K562 (cell line): Measurements from ENCODE around the gene LAMA1. TPM values are rescaled to one million over a fixed set of nuclear protein-coding genes. Genes with fewer than 3 reads are reported as not detected.

Experiments
- ATAC-seq: fragments of 200-7000 bp; cut with Tn5 transposase; 3 replicates; pipeline ENCODE4 v1.9.1; 2020; ENCODE audit warnings: moderate library complexity
- BruUV-seq: library from RNA; stranded (reverse); fragments of 400-500 nt; replicated peaks from 2 replicates; lab custom pipeline; 2021; lab: Mats Ljungman, UMichigan
- CTCF ChIA-PET: fragments of 300-600 bp; formaldehyde crosslinking; extraction: SDS; loops from one replicate; lab custom pipeline; 2021; ENCODE audit warnings: low intra/inter-chr PET ratio; lab: Yijun Ruan, JAX
- POLR2A ChIA-PET: fragments of 300-600, 350-650 bp; sonication (Branson Sonifier 250); formaldehyde crosslinking; extraction: SDS; loops from one replicate; lab custom pipeline; 2021; ENCODE audit warnings: antibody characterized with exemption, inconsistent platforms; lab: Yijun Ruan, JAX
- DNase-seq, 4 experiments: peaks; one replicate each; pipeline versions ENCODE4 v3.0.0 to v3.0.0-alpha.2; 2011 to 2018; ENCODE audit warnings: low spot score in 3 of 4, mixed read lengths in 3 of 4; ENCODE audit errors: extremely low read depth in 1 of 4
- FAIRE-seq: peaks from 2 replicates; lab custom pipeline; 2011; peaks lifted over from hg19 to GRCh38; lab: Jason Lieb, UNC
- H2AFZ ChIP-seq: 2 replicates; pipeline ENCODE4 v1.6.0; 2011; ENCODE audit warnings: low read depth, low read length, control low read depth, inconsistent platforms
- H3K27ac ChIP-seq: fragments of 200-600 bp; 3 replicates; pipeline ENCODE4 v1.8.0; 2011; ENCODE audit warnings: low read depth, mild to moderate bottlenecking, control low read depth, inconsistent platforms, low read length, moderate library complexity, mixed read lengths; ENCODE audit errors: extremely low read depth
- H3K27me3 ChIP-seq, 2 experiments: fragments of 300-600 bp in 1 of 2; 2 replicates in 1 of 2; 3 replicates in 1 of 2; pipeline versions ENCODE4 v1.6.0 to v1.8.0; 2011; ENCODE audit warnings: inconsistent platforms in 2 of 2, low read length in 2 of 2, mild to moderate bottlenecking in 1 of 2, mixed read lengths in 1 of 2, moderate library complexity in 1 of 2; ENCODE audit not compliant: control insufficient read depth in 2 of 2, insufficient read depth in 2 of 2
- H3K36me3 ChIP-seq: fragments of 300-600 bp; 3 replicates; pipeline ENCODE4 v1.8.0; 2011; ENCODE audit warnings: mild to moderate bottlenecking, low read length, inconsistent platforms; ENCODE audit not compliant: control insufficient read depth, insufficient read depth
- H3K4me1 ChIP-seq, 2 experiments: fragments of 200-600 bp in 1 of 2; replicated peaks in 1 of 2; 2 replicates in 1 of 2; 3 replicates in 1 of 2; pipeline versions ENCODE4 v1.5.1 to v1.8.0; 2011; ENCODE audit warnings: inconsistent platforms in 2 of 2, low read length in 2 of 2, mild to moderate bottlenecking in 1 of 2, mixed read lengths in 1 of 2, moderate library complexity in 1 of 2; ENCODE audit not compliant: control insufficient read depth in 2 of 2, insufficient read depth in 2 of 2
- H3K4me2 ChIP-seq: 2 replicates; pipeline ENCODE4 v1.6.1; 2011; ENCODE audit warnings: low read length, control low read depth, inconsistent platforms, mixed read lengths; ENCODE audit not compliant: insufficient read depth
- H3K4me3 ChIP-seq: fragments of 200-600 bp; sonication (generic), shearing (Covaris generic); 2 replicates; pipeline ENCODE4 v1.5.1; 2016; ENCODE audit warnings: control low read depth, inconsistent platforms
- H3K79me2 ChIP-seq: fragments of 200-600 bp; 3 replicates; pipeline ENCODE4 v1.8.0; 2011; ENCODE audit warnings: low read length, inconsistent platforms; ENCODE audit not compliant: control insufficient read depth, insufficient read depth
- H3K9ac ChIP-seq, 2 experiments: 2 replicates each; pipeline versions ENCODE4 v1.6.0 to v1.6.1; 2011; ENCODE audit warnings: low read depth in 2 of 2, low read length in 2 of 2, control low read depth in 1 of 2, inconsistent platforms in 1 of 2, mild to moderate bottlenecking in 1 of 2, mixed read lengths in 1 of 2; ENCODE audit not compliant: insufficient read depth in 1 of 2
- H3K9me1 ChIP-seq: one replicate; pipeline ENCODE4 v1.6.0; 2011; ENCODE audit warnings: inconsistent platforms, mild to moderate bottlenecking, low read length, moderate library complexity; ENCODE audit not compliant: control insufficient read depth, insufficient read depth
- H3K9me3 ChIP-seq: replicated peaks from 2 replicates; pipeline ENCODE4 v1.5.1; 2011; ENCODE audit warnings: low read depth, low read length, inconsistent platforms; ENCODE audit not compliant: control insufficient read depth, insufficient read depth
- H4K20me1 ChIP-seq: replicated peaks from 2 replicates; pipeline ENCODE4 v1.6.1; 2011; ENCODE audit warnings: low read length, inconsistent platforms, mixed read lengths; ENCODE audit not compliant: control insufficient read depth, insufficient read depth
- HMG20A ChIP-seq: fragments of 450-650 bp; formaldehyde crosslinking; conservative IDR thresholded peaks from 2 replicates; pipeline ENCODE4 v1.4.0; 2020; ENCODE audit warnings: mild to moderate bottlenecking, mixed read lengths
- JUNB ChIP-seq: fragments of 450-650 bp; formaldehyde crosslinking; conservative IDR thresholded peaks from 2 replicates; pipeline ENCODE4 v1.4.0; 2020; ENCODE audit warnings: mild to moderate bottlenecking
- KDM2B ChIP-seq: fragments of 250-450 bp; sonication (Bioruptor Pico); IDR thresholded peaks from 2 replicates; pipeline ENCODE4 v1.8.0; 2021; ENCODE audit warnings: mild to moderate bottlenecking, moderate library complexity
- KLF13 ChIP-seq: fragments of 450-650 bp; IDR thresholded peaks from 2 replicates; pipeline ENCODE4 v1.6.1; 2016; ENCODE audit warnings: missing genetic modification characterization, low read depth, mild to moderate bottlenecking, missing compliant biosample characterization, moderate library complexity, borderline replicate concordance
- NRF1 ChIP-seq, 2 experiments: fragments of 450-650 bp; IDR thresholded peaks in 1 of 2; conservative IDR thresholded peaks in 1 of 2; 2 replicates each; pipeline ENCODE4 v1.6.1; 2014; ENCODE audit warnings: mild to moderate bottlenecking in 2 of 2
- RB1 ChIP-seq: fragments of 450-650 bp; IDR thresholded peaks from 2 replicates; pipeline ENCODE4 v1.6.1; 2017; ENCODE audit warnings: low read depth, mild to moderate bottlenecking
- RBM15 ChIP-seq: fragments of 200-400 bp; formaldehyde crosslinking; IDR thresholded peaks from 2 replicates; pipeline ENCODE4 v1.6.1; 2018; ENCODE audit warnings: mild to moderate bottlenecking, low read length, moderate library complexity; ENCODE audit not compliant: insufficient read depth
- RBM17 ChIP-seq: fragments of 200-400 bp; formaldehyde crosslinking; IDR thresholded peaks from 2 replicates; pipeline ENCODE4 v1.6.1; 2017; ENCODE audit warnings: low read depth, mild to moderate bottlenecking, low read length, borderline replicate concordance
- YBX1 ChIP-seq: fragments of 450-650 bp; IDR thresholded peaks from 2 replicates; pipeline ENCODE4 v1.7.1; 2016; ENCODE audit warnings: mild to moderate bottlenecking
- ZNF174 ChIP-seq: fragments of 250-450 bp; sonication (Bioruptor Pico); IDR thresholded peaks from 2 replicates; pipeline ENCODE4 v1.4.0; 2020; ENCODE audit warnings: mild to moderate bottlenecking
- ZNF384 ChIP-seq: IDR thresholded peaks from 2 replicates; pipeline ENCODE4 v1.6.1; 2012; ENCODE audit warnings: low read depth, low read length, improper control_type of control experiment
- ZNF707 ChIP-seq: fragments of 250-450 bp; sonication (Bioruptor Pico); conservative IDR thresholded peaks from 2 replicates; pipeline ENCODE4 v1.8.0; 2022; ENCODE audit warnings: inconsistent platforms, mild to moderate bottlenecking, moderate library complexity
- WGBS: fragments of 100-300 bp; shearing (Covaris generic); methylation state at CpG from one replicate; pipeline ENCODE4 v1.1.6; 2016; ENCODE audit warnings: low coverage, mixed read lengths; ENCODE audit not compliant: insufficient coverage; ENCODE audit errors: missing lambda C conversion rate; 5-methylcytosine and 5-hydroxymethylcytosine counted together
- in situ Hi-C: fragments of 300-500 bp; cut with MboI; formaldehyde crosslinking; loops from 4 replicates; pipeline ENCODE4 v1.15.0; 2018; ENCODE audit warnings: inconsistent platforms, mixed read lengths
- intact Hi-C: fragments of 100-400 bp; cut with micrococcal nuclease; formaldehyde crosslinking; loops from 2 replicates; pipeline ENCODE4 v1.14.2; 2022
- polyA plus RNA-seq, 8 experiments: library from polyadenylated mRNA; depleted of rRNA in 4 of 8; stranded (reverse) in 5 of 8; unstranded in 3 of 8; fragments of >200 nt; fragmentation: Nextera tagmentation in 2 of 8; fragmentation: Illumina TruSeq in 1 of 8; extraction: Ambion mirVana in 2 of 8; extraction: Trizol in 1 of 8; gene quantifications; 2 replicates each; pipeline versions ENCODE4 v1.2.1 to v1.2.3, GENCODE V29; 2011 to 2014; ENCODE audit warnings: inconsistent platforms in 1 of 8, missing spikeins in 1 of 8
- total RNA-seq, 7 experiments: library from RNA; depleted of rRNA in 6 of 7; stranded (reverse); fragments of >200 nt in 6 of 7; fragmentation: Illumina TruSeq in 2 of 7; extraction: Trizol in 2 of 7; gene quantifications; 2 replicates each; pipeline versions ENCODE4 v1.2.1 to v1.2.3, GENCODE V29; 2011 to 2021; ENCODE audit warnings: low replicate concordance in 1 of 7
- TF ChIP-seq, protein P1 (sequence below): sonication (generic); formaldehyde crosslinking; IDR thresholded peaks from 2 replicates; pipeline ENCODE4 v1.8.1; 2022; ENCODE audit warnings: missing genetic modification reagents

Gene LAMA1
- total and polyA plus RNA-seq, 9 of the 15 experiments (the other 6 are each of a cell fraction or from before 2014, with no cell fraction given), result 0.04 TPM; not detected in 8

DNA sequence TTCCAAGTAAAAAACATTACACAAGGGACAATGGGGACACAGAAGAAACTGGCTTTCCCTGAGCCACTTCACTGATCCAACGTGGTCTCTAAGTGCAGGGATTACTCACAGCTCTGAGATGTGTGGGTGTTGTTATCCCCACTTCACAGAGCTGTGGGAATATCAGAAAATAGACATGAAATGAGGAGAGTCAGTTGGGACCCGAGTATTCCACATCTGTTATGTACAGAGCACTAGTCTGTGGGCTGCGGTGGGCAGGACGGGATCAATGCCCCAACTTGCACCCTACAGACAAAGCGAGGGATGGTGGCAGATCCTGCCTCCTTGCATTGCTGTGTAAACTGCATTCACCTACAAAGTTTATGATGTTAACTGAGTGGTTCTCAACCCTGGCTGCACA, 11.7 kb downstream of the LAMA1 start (continued):
- TF ChIP-seq, protein P1, sequence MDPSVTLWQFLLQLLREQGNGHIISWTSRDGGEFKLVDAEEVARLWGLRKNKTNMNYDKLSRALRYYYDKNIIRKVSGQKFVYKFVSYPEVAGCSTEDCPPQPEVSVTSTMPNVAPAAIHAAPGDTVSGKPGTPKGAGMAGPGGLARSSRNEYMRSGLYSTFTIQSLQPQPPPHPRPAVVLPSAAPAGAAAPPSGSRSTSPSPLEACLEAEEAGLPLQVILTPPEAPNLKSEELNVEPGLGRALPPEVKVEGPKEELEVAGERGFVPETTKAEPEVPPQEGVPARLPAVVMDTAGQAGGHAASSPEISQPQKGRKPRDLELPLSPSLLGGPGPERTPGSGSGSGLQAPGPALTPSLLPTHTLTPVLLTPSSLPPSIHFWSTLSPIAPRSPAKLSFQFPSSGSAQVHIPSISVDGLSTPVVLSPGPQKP, result no peak
- no peak for TF ChIP-seq RBM15
- TF ChIP-seq, all 486 proteins: peak for 0

DNA sequence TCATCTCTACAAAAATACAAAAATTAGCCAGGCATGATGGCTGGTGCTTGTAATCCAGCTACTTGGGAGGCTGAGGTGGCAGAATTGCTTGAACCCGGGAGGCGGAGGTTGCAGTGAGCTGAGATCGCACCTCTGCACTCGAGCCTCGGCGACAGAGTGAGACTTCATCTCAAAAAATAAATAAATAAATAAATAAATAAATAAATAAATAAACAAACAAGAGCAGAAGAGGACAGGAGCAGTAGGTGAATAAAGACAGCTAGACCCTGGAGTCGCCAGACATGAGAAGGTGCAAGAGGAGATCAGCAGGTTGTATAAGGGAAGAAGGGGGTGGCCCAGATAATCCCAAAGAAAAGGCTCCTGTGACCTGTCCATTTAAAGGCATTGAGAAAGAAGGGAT, 12.3 kb downstream of the LAMA1 start:
- TF ChIP-seq JUNB, result no peak
- no peak for TF ChIP-seq KLF13
- TF ChIP-seq NRF1 (conservative IDR thresholded peaks at IDR 0.05 in 1 of 2, IDR thresholded peaks at IDR 0.05 in 1 of 2), result no peak
- TF ChIP-seq ZNF174 (CRISPR knock-in tag), result no peak
- TF ChIP-seq KDM2B (CRISPR knock-in tag), result no peak
- no peak for TF ChIP-seq RB1
- TF ChIP-seq ZNF384, result no peak
- no peak for TF ChIP-seq HMG20A
- no peak for TF ChIP-seq ZNF707 (CRISPR knock-in tag)
- TF ChIP-seq RBM17, result no peak
- no peak for TF ChIP-seq YBX1
- Histone ChIP-seq H3K4me3 (no peak overlapping the region), H3K27me3 (peaks cover 5 to 15% of the 10 kb centered on the region in 2 experiments; a peak in 2 of 5 replicates), H3K36me3 (no peaks in the 10 kb centered on the region), H3K79me2 (no peaks in the 10 kb centered on the region), H3K9me3 (no peaks in the 10 kb centered on the region), H4K20me1 (no peaks in the 10 kb centered on the region), H3K9ac (no peak overlapping the region), H3K9me1 (no peaks in the 10 kb centered on the region), H3K4me1 (no peaks in the 10 kb centered on the region), H3K27ac (no peak overlapping the region), H3K4me2 (no peak overlapping the region), H2AFZ (no peak overlapping the region)
- 0% methylated on average over 7 of the region's 7 CpGs for WGBS
- DNase-seq (no peak), ATAC-seq (no peak), FAIRE-seq (no peak)
- ChIA-PET CTCF (no interaction called here), POLR2A (no interaction called here)
- in situ Hi-C loops (no loop called here), intact Hi-C loops (no loop called here)
- no TSS peak for BruUV-seq
